WTC11 (cell line): Measurements from ENCODE around the gene GNGT2.

Experiments
- CTCF ChIP-seq: fragments of 200-600 bp; IDR thresholded peaks from 2 replicates; pipeline ENCODE4 v1.8.0; 2022; ENCODE audit warnings: antibody characterized with exemption
- ETV6 ChIP-seq: sonication (generic); formaldehyde crosslinking; IDR thresholded peaks from 2 replicates; pipeline ENCODE4 v1.8.1; 2022; ENCODE audit warnings: mild to moderate bottlenecking, missing genetic modification reagents
- FOXJ3 ChIP-seq: sonication (generic); formaldehyde crosslinking; IDR thresholded peaks from 2 replicates; pipeline ENCODE4 v1.9.0; 2021; ENCODE audit warnings: missing genetic modification reagents, mild to moderate bottlenecking, borderline replicate concordance
- TCF7 ChIP-seq: sonication (generic); formaldehyde crosslinking; IDR thresholded peaks from 2 replicates; pipeline ENCODE4 v1.8.0; 2022; ENCODE audit warnings: mild to moderate bottlenecking, low read depth, missing genetic modification reagents, moderate library complexity
- TP53 ChIP-seq: sonication (generic); formaldehyde crosslinking; IDR thresholded peaks from 2 replicates; pipeline ENCODE4 v1.8.1; 2023; ENCODE audit warnings: mild to moderate bottlenecking, missing genetic modification reagents
- USF2 ChIP-seq: sonication (generic); formaldehyde crosslinking; IDR thresholded peaks from 2 replicates; pipeline ENCODE4 v1.8.1; 2023; ENCODE audit warnings: mild to moderate bottlenecking, missing genetic modification reagents, moderate library complexity
- ZNF121 ChIP-seq: sonication (generic); formaldehyde crosslinking; IDR thresholded peaks from 2 replicates; pipeline ENCODE4 v1.8.0; 2023; ENCODE audit warnings: missing genetic modification reagents
- ZNF317 ChIP-seq: sonication (generic); formaldehyde crosslinking; IDR thresholded peaks from 2 replicates; pipeline ENCODE4 v1.8.1; 2023; ENCODE audit warnings: low read depth, mild to moderate bottlenecking, moderate library complexity, missing genetic modification reagents, borderline replicate concordance
- TF ChIP-seq, protein P1 (sequence below): sonication (generic); formaldehyde crosslinking; IDR thresholded peaks from 2 replicates; pipeline ENCODE4 v1.8.0; 2022; ENCODE audit warnings: mild to moderate bottlenecking, missing genetic modification reagents
- TF ChIP-seq, protein P2 (sequence below): sonication (generic); formaldehyde crosslinking; IDR thresholded peaks from 2 replicates; pipeline ENCODE4 v1.8.0; 2023; ENCODE audit warnings: mild to moderate bottlenecking, missing genetic modification reagents
- TF ChIP-seq, protein P3 (sequence below): sonication (generic); formaldehyde crosslinking; IDR thresholded peaks from 2 replicates; pipeline ENCODE4 v1.8.0; 2022; ENCODE audit warnings: mild to moderate bottlenecking, missing genetic modification reagents

DNA sequence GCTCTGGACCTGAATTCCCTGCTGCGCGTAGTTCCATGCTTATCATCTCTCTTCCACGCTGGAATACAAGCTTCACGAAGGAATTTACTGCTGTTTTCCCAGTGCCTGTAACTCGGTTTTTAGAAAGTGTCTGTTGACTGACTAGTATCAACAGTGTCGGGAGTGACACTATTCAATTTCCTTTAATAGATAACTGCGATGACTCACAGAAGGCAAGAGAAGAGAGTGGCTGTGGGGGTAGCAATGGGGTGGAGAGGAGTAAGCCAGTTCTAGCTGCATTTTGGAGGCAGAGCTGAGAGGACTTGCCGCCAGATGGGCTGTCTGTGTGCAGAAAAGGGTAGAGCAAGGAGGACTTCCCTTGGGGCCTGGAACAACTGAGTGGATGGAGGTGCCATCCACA lies 52.6 kb downstream of the GNGT2 start:
- TF ChIP-seq CTCF (no peak), TP53 (no peak), ZNF121 (CRISPR knock-in tag) (no peak), TCF7 (CRISPR knock-in tag) (no peak), USF2 (CRISPR knock-in tag) (no peak), ZNF317 (no peak), FOXJ3 (CRISPR knock-in tag) (no peak), ETV6 (CRISPR knock-in tag) (no peak)
- TF ChIP-seq, protein P1, sequence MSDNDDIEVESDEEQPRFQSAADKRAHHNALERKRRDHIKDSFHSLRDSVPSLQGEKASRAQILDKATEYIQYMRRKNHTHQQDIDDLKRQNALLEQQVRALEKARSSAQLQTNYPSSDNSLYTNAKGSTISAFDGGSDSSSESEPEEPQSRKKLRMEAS (CRISPR knock-in tag): no peak
- TF ChIP-seq, protein P2, sequence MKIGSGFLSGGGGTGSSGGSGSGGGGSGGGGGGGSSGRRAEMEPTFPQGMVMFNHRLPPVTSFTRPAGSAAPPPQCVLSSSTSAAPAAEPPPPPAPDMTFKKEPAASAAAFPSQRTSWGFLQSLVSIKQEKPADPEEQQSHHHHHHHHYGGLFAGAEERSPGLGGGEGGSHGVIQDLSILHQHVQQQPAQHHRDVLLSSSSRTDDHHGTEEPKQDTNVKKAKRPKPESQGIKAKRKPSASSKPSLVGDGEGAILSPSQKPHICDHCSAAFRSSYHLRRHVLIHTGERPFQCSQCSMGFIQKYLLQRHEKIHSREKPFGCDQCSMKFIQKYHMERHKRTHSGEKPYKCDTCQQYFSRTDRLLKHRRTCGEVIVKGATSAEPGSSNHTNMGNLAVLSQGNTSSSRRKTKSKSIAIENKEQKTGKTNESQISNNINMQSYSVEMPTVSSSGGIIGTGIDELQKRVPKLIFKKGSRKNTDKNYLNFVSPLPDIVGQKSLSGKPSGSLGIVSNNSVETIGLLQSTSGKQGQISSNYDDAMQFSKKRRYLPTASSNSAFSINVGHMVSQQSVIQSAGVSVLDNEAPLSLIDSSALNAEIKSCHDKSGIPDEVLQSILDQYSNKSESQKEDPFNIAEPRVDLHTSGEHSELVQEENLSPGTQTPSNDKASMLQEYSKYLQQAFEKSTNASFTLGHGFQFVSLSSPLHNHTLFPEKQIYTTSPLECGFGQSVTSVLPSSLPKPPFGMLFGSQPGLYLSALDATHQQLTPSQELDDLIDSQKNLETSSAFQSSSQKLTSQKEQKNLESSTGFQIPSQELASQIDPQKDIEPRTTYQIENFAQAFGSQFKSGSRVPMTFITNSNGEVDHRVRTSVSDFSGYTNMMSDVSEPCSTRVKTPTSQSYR (CRISPR knock-in tag): no peak
- TF ChIP-seq, protein P3, sequence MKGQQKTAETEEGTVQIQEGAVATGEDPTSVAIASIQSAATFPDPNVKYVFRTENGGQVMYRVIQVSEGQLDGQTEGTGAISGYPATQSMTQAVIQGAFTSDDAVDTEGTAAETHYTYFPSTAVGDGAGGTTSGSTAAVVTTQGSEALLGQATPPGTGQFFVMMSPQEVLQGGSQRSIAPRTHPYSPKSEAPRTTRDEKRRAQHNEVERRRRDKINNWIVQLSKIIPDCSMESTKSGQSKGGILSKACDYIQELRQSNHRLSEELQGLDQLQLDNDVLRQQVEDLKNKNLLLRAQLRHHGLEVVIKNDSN (CRISPR knock-in tag): no peak
